Inflammatory macrophage treated with lipopolysaccharide for 1 hour (primary cell): ENCODE results near the gene CACNA2D2.

Source experiments
- DNase-seq, 2 donors: peaks; one replicate each; pipeline ENCODE4 v3.0.0-alpha.2; 2020 to 2022

The CACNA2D2 gene

GRCh38 chr3:50454481-50455070 is 48.9 kb downstream of the CACNA2D2 start:
- DNase-seq: no peak

- DNase-seq: no peak
These were observed 49.5 kb downstream of the CACNA2D2 start for GRCh38 chr3:50453907-50454306.

DNA sequence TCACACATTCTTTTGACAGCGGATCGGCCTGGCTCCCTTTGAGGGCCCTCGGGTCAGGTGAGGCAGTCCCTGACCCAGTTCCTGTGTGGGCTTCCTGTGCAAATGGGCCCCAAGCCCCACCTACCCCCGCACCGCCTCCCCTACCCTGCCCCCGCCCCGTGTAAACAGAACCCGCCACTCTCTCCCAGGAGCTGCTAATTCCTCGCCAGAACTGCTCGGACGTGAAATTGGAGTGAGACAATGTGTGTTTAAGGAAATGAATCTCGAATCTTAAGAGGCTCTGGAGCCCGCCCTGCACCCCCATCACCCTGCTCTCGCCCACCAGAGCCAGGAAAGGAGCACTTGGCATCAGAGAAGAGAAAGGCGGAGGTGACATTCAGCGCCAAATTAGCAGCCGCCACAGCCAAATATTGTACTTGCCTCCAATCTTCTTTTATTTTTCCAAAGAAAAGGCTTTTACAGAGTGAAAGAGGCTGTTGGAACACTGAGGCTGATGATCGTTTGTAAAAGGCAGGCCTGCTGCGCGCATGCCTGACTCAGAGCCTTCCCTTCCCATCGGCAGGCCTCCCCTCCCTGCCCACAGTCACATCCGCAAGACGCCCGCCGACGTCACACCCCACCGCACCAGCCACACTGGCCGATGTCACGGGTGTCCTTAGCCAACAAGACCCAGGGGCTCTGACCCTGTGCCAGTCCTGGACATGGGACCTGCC is 53.1 kb downstream of the CACNA2D2 start:
- DNase-seq: peak; percentile 84 to 90

- no peak for DNase-seq
These were observed 54.5 kb downstream of the CACNA2D2 start for GRCh38 chr3:50448752-50449539.

- peak; percentile 80 to 82 for DNase-seq
These were observed 56.1 kb downstream of the CACNA2D2 start for GRCh38 chr3:50447290-50447840.

GRCh38 chr3:50445919-50446318 is 57.5 kb downstream of the CACNA2D2 start:
- no peak for DNase-seq

DNA sequence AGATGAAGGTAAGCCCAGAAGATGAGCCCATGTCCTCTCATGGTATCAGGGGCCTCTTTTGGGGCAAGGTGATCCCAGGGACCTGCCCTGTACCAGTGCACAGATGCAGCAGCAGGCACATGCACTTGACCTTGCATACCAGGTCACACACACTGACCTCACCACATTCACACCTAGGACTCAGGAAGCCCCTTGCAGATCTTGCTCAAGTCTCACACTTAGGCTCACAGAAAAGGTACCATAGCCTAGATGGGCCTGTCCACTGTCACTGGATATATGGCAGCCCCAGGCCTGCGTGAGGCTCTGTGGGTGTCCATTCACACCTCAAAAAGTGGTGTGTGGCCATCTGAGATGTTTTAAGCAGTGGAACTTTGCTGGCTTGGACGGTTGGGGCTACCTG is 58.7 kb downstream of the CACNA2D2 start:
- no peak for DNase-seq

DNA sequence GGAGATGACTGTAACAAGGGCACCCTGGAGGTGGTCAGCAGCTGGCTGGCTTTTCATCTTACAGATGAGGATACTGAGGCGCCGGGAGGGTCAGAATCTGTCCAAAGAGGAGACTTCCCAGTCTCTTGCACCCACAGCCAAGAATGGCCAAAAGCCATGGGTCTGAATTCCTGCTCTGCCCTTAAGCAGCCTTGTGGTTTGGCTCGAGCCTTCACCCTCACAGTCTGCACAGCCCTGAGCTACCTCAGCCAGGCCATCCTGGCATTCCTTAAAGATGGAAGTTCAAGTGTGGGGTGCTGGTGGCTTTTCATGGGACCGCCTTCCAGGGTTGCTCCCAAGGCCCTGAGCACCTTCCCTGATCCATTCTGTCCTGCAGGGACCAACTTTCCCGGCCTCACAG is 59.2 kb downstream of the CACNA2D2 start:
- DNase-seq: no peak

DNA sequence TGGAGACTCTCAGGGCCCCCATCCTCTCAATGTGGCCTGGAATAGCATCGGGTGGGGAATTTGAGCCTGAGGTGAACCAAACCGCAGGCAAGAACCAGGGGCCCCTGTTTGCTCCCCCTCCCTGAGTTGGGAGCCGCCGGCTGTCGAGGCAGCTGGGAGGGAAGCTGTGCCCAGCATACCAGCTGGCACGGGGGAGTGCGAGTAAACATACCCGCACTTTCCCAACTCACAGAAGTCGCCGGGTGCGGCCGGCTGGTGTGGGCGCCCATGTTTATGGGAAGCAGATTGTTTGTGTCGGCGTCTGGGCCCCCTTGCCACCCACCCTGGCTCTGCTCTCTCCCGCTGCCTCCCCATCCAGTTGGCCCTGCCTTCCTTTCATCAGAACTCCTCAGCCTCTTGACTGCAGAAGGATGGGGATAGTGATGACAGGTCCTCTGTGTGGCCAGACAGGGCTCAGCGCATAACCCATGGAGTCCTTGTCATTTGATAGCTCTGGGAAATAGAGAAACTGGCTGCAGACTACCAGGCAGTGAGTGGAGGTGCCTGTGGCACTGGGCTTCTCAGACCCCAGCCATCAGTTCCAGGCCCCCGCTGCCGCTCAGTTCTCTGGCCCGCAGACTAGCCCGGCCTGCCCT is 60.4 kb downstream of the CACNA2D2 start:
- DNase-seq: no peak

DNA sequence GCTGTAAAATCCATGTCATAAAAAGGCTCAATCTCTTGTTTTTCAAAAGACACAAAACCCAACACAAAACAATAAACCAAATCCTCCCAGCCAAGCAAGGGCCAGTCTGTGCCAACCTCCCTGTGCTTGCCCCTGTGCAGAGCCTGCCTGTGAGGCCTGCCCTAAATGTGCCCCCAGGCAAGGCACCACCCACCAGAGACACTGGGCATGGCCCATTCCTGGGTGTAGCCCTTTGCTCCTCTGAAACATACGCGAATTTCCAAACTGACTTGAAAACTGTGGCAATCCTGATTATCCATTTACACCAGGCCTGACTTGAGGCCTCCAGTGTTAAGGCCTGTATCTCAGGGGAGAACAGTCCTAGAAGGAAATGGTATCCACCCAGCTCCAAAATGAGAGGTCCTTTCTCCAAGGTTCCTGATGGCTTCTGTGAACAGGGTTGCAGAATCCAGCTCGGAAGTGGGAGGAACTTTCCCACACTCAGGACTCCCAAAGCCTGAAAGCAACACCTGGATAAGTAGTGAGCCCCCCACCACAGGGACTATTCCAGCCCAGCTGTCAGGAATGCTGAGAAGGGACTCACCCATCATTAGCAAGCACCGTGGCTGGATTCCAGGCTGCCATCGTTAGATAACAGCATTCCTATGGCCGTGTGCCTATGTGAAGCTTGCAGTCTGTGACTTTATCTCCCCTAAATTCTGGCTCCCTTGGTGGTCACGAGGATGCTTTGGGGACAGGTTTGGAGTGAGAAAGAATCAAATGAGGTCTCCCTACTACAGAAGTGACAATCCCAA is 61.8 kb downstream of the CACNA2D2 start:
- DNase-seq: no peak

- DNase-seq: peak; percentile 24 to 88
These were observed 67.2 kb downstream of the CACNA2D2 start for GRCh38 chr3:50436114-50436674.

GRCh38 chr3:50435371-50436113 is 67.9 kb downstream of the CACNA2D2 start:
- DNase-seq: no peak

- DNase-seq: no peak
These were observed 69.5 kb downstream of the CACNA2D2 start for GRCh38 chr3:50433954-50434353.

DNA sequence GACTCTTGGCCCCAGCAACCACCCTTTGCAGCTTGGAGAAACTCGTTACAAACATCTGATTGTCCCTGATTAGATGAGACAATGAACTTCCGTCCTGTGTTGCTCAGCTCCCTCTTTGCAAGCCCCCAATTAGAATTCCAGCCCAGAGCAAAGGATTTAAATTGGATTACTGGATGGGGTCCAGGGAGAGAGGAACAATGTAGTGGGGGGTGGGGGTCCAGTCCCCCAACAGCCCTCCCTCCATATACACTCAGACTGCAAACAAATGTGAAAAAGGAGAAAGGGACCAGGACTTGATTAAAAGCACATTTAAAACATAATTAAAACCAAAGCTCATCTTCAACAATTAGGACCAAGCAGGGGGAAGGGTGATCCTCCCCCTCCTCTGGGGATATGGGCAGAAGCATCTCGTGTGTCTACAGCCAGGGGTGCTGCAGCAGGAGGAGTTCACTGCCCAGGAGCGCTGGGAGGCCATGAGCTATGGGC is 72.4 kb downstream of the CACNA2D2 start:
- DNase-seq: no peak

- DNase-seq: no peak
These were observed 73.2 kb downstream of the CACNA2D2 start for GRCh38 chr3:50430191-50430590.

DNA sequence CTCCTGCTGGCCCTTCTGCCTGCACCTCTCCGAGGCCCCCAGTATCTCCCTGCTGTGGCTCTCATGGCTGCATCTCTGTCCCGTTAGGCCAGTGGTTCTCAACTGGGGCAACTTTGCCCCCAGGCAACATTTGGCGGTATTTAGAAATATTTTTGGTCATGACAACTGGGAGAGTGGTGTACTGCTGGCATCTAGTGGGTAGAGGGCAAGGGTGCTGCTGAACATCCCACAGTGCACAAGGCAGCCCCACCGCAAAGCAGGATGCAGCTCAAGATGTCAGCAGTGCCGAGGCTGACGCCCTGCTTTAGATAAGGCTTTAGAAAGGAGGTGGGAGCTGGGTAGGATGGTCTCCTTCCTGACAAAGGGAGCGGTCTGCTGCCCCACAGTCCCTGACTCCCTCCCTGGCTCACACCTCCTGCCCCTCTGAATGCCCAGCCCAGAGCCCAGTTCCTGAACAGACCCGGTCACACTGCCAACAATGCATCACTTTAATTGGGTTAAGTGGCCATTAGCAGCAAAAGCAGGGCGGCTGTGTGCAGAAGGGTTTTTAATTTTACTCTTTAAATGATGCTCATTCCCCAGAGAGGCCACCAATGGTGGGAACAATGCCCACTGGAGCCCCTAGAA is 75.3 kb downstream of the CACNA2D2 start:
- no peak for DNase-seq

DNA sequence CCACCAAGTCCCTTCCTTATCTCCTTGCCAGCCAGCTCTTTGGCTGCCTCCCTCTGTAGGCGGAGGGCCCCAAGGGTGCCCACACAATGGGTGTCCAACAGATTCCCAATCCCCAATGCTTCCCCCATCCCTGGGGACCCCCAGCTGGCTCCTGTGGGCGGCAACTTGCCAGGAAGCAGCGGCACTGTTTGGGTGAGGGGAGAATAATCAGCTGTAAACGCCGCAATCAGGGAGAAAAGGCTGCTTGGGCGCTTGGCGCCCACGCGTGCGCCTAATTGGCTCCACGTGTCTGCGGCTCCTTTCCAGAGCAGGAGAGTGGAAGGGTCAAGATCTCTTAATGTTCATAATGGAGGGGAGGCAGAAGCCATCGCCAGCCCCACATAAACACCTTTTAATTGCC is 76.2 kb downstream of the CACNA2D2 start:
- DNase-seq: no peak

DNA sequence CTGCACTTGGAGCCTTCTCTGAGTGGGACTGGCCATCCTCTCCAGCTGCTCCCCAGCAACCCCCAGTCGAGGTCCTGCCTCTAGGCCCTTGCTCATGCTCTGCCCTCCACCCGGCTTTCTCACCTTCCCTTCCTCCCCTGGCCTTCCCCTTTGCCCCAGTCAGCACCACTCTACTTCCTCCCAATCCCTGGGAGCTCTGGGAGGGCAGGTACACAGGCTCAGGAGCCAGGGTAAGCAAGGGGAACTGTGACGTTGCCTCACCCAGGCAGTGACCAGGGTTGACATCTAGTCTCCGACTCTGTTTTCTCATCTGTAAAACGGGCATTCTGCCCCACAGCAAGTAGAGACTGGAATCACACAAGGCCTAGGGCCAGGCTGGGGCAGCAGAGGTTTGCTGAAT is 77.5 kb downstream of the CACNA2D2 start:
- no peak for DNase-seq

DNA sequence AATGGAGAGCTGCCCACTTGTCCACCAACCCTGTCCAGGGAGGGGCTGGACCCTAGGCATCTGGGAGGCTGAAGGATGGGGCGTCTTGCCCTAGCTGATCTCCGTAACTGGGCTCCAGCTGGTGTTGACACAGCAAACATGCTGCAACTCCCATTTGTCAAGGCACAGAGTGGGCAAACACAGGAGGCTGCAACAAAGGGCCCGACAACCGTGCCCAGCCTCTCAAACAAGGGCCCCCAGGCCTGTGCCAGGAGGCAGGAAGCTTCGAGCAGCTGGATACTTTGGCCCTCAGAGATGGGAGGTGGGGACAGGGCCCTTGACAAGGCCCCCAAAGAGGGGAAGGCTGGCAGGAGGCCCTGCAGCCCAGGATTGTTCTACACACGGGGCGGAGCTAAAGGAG is 79.9 kb downstream of the CACNA2D2 start:
- no peak for DNase-seq

GRCh38 chr3:50422153-50422552 is 81.3 kb downstream of the CACNA2D2 start:
- DNase-seq: no peak
